RWPE2 (cell line): ENCODE results near the gene NFKB1.

ENCODE experiments used
- ATAC-seq: fragments of 200-7000 bp; cut with Tn5 transposase; 3 replicates; pipeline ENCODE4 v1.9.1; 2021; ENCODE audit warnings: low read depth
- DNase-seq: peaks from one replicate; pipeline ENCODE4 v3.0.0-alpha.2; 2020; ENCODE audit warnings: low spot score
- H3K27ac ChIP-seq: fragments of 450-650 bp; 2 replicates; pipeline ENCODE4 v1.5.1; 2017; ENCODE audit warnings: mild to moderate bottlenecking; ENCODE audit not compliant: poor library complexity, severe bottlenecking
- H3K27me3 ChIP-seq: fragments of 250-450 bp; sonication (Bioruptor Pico); 2 replicates; pipeline ENCODE4 v1.5.1; 2021; ENCODE audit warnings: mild to moderate bottlenecking, moderate library complexity; ENCODE audit not compliant: insufficient read depth, poor library complexity, severe bottlenecking
- H3K36me3 ChIP-seq: fragments of 250-450 bp; sonication (Bioruptor Pico); 2 replicates; pipeline ENCODE4 v1.5.1; 2020; ENCODE audit warnings: low read depth, mild to moderate bottlenecking, moderate library complexity
- H3K4me1 ChIP-seq: fragments of 250-450 bp; sonication (Bioruptor Pico); 2 replicates; pipeline ENCODE4 v1.5.1; 2021; ENCODE audit warnings: mild to moderate bottlenecking, moderate library complexity; ENCODE audit not compliant: insufficient read depth, poor library complexity, severe bottlenecking
- H3K4me3 ChIP-seq: fragments of 250-450 bp; sonication (Bioruptor Pico); 2 replicates; pipeline ENCODE4 v1.5.1; 2021; ENCODE audit warnings: mild to moderate bottlenecking, moderate library complexity; ENCODE audit not compliant: severe bottlenecking
- H3K9me3 ChIP-seq: fragments of 250-450 bp; sonication (Bioruptor Pico); 2 replicates; pipeline ENCODE4 v1.5.1; 2021; ENCODE audit warnings: mild to moderate bottlenecking, moderate library complexity; ENCODE audit not compliant: severe bottlenecking
- TF ChIP-seq, protein P1 (sequence below): fragments of 450-650 bp; IDR thresholded peaks from one replicate; pipeline ENCODE4 v1.5.1; 2017; ENCODE audit warnings: mild to moderate bottlenecking, moderate library complexity; ENCODE audit not compliant: poor library complexity, severe bottlenecking

Gene NFKB1

DNA sequence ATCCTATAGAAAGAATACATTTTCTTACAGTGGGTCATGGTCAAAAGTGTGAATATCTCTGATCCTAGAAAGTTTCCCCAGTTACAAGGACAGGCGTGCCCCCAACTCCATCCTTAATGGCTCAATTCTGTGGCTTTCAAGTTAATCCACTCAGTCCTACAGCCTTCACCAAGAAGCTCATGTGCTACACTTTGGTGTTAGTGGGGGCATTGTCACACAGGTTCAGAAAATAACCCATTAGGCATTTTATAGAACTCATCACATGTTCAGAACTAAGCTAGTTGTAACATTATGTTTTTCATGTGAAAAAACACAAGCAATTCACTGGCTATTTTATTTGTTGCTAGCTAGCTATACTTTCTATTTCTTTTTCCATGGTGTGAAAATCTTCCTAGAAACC is 20.4 kb downstream of the NFKB1 start:
- H3K27ac ChIP-seq = no peak overlapping the region
- no peak overlapping the region for H3K4me3 ChIP-seq
- DNase-seq = no peak
- peaks cover 1% of the 10 kb centered on the region; the same call in 1 of the 2 replicates for H3K36me3 ChIP-seq
- ATAC-seq = no peak
- TF ChIP-seq, protein P1, sequence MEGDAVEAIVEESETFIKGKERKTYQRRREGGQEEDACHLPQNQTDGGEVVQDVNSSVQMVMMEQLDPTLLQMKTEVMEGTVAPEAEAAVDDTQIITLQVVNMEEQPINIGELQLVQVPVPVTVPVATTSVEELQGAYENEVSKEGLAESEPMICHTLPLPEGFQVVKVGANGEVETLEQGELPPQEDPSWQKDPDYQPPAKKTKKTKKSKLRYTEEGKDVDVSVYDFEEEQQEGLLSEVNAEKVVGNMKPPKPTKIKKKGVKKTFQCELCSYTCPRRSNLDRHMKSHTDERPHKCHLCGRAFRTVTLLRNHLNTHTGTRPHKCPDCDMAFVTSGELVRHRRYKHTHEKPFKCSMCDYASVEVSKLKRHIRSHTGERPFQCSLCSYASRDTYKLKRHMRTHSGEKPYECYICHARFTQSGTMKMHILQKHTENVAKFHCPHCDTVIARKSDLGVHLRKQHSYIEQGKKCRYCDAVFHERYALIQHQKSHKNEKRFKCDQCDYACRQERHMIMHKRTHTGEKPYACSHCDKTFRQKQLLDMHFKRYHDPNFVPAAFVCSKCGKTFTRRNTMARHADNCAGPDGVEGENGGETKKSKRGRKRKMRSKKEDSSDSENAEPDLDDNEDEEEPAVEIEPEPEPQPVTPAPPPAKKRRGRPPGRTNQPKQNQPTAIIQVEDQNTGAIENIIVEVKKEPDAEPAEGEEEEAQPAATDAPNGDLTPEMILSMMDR = no peak
- H3K27me3 ChIP-seq = no peaks in the 10 kb centered on the region
- H3K4me1 ChIP-seq = no peaks in the 10 kb centered on the region
- H3K9me3 ChIP-seq = no peaks in the 10 kb centered on the region

GRCh38 chr4:102522031-102522440 is 20.9 kb downstream of the NFKB1 start:
- no peaks in the 10 kb centered on the region for H3K4me1 ChIP-seq
- DNase-seq (no peak), ATAC-seq (no peak)
- H3K27ac ChIP-seq = no peak overlapping the region
- H3K4me3 ChIP-seq = no peak overlapping the region
- peaks cover 5% of the 10 kb centered on the region; the same call in 1 of the 2 replicates for H3K36me3 ChIP-seq
- H3K27me3 ChIP-seq = no peaks in the 10 kb centered on the region
- TF ChIP-seq, protein P1 = no peak
- no peaks in the 10 kb centered on the region for H3K9me3 ChIP-seq

DNA sequence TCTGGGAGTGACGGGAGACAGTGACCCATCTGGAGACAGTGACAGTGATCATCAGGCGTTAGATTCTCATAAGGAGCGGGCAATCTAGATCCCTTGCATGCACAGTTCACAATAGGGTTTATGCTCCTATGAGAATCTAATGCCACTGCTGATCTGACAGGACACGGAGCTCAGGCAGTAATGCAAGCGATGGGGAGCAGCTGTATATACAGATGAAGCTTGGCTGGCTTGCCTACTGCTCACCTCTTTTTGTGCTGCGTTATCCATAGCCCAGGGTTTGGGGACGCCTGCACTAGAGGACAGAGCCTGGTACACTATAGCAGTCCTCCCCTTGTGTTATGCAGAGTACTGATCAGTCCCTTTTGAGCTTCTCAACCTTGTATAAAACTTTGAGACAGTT is 23.5 kb downstream of the NFKB1 start:
- H3K27ac ChIP-seq = no peak overlapping the region

DNA sequence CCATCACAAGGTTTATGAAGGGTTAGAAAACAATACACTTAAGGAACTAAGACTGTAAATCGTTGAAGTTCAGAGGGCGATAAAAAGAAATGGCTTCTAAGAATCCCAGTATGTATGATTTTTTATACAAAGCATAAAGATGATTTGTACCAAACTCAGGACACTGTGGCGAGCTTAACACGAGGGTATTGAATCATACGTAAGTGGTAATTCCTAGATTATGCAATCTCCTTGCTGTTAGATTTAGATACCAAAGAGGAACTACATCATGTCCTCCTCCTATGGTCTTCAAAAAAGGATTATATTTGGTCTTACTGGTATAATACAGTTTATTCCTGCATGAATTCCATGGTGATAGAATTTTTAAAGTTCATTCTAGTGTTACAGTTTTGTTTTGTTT is 23.9 kb downstream of the NFKB1 start:
- H3K27me3 ChIP-seq = no peaks in the 10 kb centered on the region

More for the DNA sequence above, 23.5 kb downstream of the NFKB1 start:
- peaks cover 11% of the 10 kb centered on the region; the same call in 1 of the 2 replicates for H3K36me3 ChIP-seq
- DNase-seq = no peak
- no peak overlapping the region for H3K4me3 ChIP-seq
- TF ChIP-seq, protein P1 = no peak
- no peaks in the 10 kb centered on the region for H3K27me3 ChIP-seq
- ATAC-seq = no peak
- no peaks in the 10 kb centered on the region for H3K4me1 ChIP-seq
- H3K9me3 ChIP-seq = no peaks in the 10 kb centered on the region

GRCh38 chr4:102525504-102525903 is 24.3 kb downstream of the NFKB1 start:
- Histone ChIP-seq H3K4me3 (no peak overlapping the region), H3K27me3 (no peaks in the 10 kb centered on the region), H3K9me3 (no peaks in the 10 kb centered on the region), H3K4me1 (no peaks in the 10 kb centered on the region), H3K27ac (no peak overlapping the region), H3K36me3 (peaks cover 16% of the 10 kb centered on the region)
- no peak for DNase-seq
- no peak for ATAC-seq
- TF ChIP-seq, protein P1 = no peak

More for the DNA sequence above, 23.9 kb downstream of the NFKB1 start:
- TF ChIP-seq, protein P1 = no peak
- Histone ChIP-seq H3K4me3 (no peak overlapping the region), H3K27ac (no peak overlapping the region), H3K4me1 (no peaks in the 10 kb centered on the region), H3K9me3 (no peaks in the 10 kb centered on the region), H3K36me3 (peaks cover 12% of the 10 kb centered on the region; the same call in 1 of the 2 replicates)
- ATAC-seq (no peak), DNase-seq (no peak)
